NCI-H2107 treated with DMSO at 0.1 percent for 48 hours (cell line): ENCODE data around the gene CAVIN2.
"Not testable (repeated sequence)": the region's sequence is repeated elsewhere in the genome, so short reads cannot be mapped to it uniquely, and the experiment has no call there.

Source experiments
- DNase-seq: peaks from one replicate; lab custom pipeline; 2025; ENCODE audit not compliant: unreplicated experiment; lab: John Stamatoyannopoulos, UW

The CAVIN2 gene

DNA sequence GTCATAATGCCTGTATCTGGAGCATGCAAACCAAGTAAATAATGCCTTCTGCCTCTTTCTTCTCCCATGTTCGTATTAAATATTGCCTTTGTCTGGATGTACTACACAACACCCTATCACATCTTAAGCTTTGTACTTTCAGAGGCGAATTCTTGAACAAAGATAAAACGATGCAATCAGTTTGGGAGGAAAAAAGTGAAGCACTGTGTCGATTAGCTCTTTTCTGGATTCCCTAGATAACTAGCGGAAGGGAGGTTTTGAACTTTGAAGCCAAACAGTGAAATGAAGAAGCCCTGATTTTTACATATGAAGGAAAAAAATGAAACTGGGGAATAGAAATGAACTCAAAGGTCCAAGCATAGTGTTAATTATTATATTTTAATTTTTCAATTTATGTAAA is 44.7 kb downstream of the CAVIN2 start:
- no peak for DNase-seq

DNA sequence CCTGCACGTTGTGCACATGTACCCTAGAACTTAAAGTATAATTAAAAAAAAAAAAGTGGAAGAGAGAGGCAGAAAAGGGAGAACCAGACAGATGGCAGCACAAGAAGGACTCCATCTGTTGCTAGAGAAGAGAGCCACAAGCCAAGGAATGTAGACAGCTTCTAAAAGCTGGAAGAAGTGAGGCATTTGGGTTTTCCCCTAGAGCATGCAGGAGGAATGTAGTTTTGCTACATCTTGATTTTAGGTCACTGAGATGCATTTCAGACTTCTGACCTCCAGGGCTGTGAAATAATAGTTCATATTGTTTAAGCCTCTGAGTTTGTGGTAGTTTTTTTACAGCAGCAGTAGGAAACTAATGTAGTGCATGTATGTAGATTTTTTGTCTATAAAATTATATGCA is 46.0 kb downstream of the CAVIN2 start:
- DNase-seq: no peak

DNA sequence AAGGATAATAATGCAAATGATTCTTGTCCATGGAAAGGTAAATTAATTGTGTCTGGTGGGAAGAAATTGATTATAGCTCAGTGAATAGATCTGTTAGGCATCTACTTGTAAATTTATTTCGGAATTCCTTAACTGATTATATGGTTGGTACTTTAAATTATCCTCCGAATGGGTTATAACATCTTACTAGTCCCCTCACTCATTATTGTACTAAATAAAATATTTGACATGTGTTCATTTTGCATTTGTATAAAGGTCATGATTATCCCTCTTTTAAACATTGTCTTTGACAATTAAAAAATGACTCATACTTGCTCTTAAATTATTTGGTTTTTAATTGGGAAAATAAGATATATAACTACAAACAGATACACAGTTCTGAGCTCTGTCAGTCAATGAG is 47.4 kb downstream of the CAVIN2 start:
- no peak for DNase-seq

DNA sequence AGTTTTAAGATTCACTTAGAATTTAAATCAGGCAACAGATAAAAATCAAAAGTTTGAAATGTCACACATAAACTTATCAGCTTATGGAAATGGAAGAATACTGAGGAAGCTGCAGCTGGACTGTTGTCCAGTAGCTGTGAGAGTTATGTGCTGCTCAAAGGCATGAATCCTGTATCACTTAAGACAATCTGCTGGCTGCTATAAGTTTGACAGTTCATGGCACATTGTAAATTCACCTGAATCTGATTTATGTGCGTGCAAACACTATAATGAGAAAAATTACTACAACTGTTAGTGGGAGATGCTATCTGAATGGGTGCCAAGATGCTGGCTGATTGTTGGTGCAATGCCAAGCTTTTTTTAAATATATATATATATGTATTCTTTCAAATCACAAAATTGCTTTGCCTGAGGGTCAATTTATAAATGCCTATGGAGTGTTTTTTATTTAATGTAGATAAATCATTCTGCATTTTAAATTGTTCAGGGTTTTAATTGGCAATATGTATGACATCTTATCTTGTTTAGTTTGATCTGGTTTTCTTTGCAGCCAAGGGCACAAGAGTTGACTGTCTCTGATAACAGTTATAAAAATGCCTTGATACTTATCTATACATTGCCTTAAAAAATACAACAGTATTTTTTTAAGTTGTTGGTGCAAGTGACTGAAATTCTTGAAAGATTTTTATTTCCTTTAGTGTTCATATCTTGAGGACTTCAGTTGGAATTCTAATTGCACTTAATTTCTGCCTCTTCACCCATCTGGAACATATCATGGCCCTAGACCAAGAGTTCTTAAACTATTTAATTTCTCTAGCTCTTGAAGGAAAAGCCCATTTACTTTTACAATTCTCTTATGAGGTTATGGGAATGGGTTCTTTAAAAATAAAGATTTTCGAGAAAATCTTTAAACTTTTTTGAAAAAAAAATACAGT is 48.7 kb downstream of the CAVIN2 start:
- no peak for DNase-seq

DNA sequence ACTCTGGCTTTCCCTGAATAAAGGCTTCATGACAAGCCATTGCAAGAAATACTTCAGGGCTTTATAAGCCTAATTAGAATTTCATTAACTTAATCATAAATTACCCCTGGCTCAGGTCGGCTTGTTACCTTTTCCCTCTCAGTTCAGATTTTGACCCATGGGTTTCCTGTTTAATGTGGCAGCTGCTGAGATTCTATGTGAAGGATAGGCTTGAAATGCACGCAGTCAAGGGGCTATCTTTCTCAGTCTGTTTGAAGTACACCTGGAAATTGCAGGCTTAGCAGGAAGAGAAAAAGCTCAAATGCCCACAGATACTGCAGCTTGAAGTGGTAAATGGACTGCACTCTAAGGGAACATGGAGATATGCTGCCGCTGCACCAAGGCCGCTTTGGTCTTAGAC is 49.4 kb downstream of the CAVIN2 start:
- no peak for DNase-seq

DNA sequence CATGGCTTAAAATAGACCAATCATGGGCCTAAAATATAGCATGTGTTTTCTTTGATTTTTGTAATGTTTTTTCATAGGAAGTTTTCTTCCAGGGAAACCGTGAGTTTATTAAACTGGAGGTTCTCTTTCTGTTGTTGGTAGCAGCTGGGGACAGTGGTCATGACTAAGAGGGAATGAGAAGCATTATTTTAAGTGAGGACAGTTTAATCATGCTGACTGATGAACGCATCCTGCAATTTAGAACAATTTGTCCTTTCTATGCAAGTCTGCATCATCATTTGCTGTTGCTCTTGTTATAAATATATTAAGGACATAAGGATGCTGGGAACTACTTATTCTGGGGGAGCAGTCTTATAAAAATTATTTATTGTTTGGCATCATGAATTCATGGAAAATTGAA is 51.2 kb downstream of the CAVIN2 start:
- no peak for DNase-seq

DNA sequence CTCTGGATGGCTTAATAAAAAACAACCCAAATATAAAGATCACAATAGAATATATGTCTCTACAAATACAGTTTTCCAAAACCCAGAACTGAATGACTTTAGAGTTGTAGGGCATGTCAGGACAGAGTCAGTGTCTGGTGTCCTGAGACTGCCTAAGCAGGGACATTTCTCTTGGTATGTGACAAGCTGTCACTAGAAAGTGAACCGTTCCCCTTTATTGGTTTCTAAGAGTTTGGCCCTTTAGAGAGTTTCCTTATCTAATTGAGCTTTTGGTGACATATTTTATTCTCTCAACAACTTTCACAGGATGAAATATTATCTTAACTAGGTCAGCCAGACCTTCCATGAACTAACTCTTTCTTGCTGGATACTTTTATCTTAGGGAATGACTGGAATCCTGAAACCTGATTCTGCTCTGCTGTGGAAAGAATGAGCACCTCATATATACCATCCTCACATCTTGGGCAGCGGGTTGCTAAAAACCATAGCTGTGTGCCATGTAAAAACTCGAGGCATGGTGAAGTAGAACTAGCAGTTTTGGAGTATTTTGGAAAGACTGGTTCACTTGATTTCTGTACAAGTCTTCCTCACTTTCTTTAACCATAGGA is 54.8 kb downstream of the CAVIN2 start:
- DNase-seq: no peak

DNA sequence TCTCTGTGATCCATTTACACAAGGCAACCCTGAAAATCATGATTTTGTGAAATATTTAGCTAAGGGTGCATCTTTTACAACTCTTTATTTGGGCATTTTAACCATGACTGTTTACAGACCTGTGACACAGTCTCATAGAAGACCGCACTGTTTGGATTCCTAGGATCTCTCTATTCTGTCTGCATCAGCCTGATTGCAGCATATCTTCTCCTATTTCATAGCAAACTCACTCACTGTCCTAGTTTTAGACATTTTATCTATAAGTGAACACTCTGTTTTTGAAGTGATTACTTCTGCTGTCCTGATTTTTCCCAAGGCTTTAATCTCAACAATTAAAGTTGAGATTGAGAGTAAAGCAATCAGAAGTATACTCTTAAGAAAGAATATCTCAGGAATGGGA is 56.2 kb downstream of the CAVIN2 start:
- DNase-seq: no peak

DNA sequence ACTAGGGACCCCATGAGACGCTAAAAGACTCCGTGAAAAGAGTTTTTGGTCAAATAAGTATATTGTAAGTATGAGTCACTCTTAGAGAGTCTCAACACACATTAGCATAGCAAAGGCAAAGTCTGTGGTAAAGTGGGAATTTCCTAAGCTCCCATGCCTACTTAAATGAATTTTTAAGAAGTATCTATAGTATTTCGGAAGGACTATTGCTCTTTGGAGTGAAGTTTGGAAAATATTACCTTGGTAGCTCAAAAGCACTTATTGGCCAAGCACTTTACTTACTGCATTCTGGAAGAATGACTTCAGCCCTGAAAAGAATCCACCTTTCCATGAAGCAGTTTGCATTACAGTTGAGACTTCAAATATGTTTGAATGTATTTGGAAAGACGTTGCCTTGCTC is 57.1 kb downstream of the CAVIN2 start:
- no peak for DNase-seq

DNA sequence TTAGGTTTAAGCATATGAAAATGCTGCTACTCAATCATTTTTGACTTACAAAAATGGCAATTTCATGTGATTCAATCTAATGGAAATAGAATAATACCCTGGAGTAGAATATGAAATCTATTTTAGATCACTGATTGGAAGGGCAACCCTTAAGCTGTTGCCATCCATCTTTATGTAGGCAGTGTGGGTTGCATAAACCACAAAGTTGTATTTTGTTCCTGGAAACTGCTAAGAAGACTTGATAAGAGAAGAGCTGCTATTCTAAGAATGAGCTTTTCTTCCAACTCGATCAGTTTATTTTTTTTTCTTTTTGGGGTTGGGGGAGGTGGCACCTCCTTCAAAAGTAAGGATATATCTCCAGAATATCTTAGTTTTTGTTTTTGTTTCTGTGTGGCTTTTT is 60.2 kb downstream of the CAVIN2 start:
- DNase-seq: no peak

DNA sequence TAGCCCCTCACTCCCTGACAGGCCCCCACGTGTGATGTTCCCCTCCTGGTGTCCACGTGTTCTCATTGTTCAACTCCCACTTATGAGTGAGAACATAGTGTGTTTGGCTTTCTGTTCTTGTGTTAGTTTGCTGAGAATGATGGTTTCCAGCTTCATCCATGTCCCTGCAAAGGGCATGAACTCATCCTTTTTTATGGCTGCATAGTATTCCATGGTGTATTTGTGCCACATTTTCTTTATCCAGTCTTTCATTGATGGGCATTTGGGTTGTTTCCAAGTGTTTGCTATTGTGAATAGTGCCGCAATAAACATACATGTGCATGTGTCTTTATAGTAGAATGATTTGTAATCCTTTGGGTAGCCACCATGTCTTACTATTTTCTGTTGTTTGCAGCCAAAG is 61.2 kb downstream of the CAVIN2 start:
- DNase-seq: not testable (repeated sequence)
